Right kidney (tissue), 1 donor: Measurements from ENCODE around the gene PEAK1.

Experiments used
- DNase-seq: peaks from one replicate; pipeline ENCODE4 v3.0.0-alpha.2; 2016

Gene PEAK1

DNA sequence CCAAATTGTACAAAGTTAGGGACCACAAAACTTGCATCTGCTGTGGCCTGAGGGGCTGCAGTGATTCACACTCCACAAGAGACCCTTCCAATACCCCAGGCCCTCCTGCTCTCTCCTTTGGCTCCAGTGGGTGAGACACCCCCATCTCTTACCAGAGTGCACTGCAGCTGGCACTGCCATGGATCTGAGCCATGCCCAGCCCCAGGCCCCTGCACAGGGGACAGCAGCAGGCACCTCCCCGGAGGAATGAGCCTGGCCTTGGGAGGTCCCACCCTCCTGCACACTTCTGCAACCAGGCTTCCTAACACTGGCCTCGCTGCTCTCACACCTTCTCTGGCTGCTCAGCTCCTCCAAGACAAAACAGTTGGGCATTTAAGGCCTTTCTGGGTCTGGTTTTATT, 332.7 kb downstream of the PEAK1 start:
- DNase-seq, result no peak

DNA sequence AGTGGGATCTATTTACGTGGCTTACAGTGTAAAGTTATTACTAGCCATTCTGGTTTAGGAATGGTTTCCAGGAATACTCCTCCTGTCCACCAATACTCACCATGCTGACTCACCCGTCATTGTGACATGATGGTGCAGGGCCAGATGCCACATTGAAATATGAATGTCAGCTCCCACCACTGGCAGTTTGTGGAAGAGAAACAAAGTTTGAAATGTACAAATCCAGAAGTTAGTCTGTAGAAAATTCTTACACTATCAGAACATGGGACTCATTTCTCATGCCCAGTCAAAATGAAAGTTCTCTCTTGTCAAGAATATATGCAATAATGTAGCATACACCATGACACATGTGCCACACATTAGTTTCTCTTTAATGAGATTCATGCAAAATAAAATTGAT, 334.6 kb downstream of the PEAK1 start:
- no peak for DNase-seq

DNA sequence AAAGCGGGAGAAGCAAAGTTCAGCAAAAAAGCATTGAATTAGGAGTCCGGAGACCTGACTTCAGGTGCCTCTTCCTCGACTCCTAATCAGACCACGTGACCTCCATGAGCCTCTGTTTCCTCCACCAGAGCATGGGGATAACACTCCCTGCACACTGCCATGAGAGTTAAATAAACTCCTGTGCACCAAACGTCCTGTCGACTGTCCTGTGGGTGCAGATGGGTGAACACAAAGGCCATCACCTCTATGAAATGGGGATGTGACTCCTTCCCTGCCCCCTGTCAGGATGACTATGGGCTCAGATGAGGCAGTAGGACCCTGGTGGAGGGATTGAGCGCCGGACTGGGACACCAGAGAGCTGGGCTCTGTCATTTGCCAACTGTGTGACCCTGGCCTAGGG, 335.5 kb downstream of the PEAK1 start:
- DNase-seq, result no peak

DNA sequence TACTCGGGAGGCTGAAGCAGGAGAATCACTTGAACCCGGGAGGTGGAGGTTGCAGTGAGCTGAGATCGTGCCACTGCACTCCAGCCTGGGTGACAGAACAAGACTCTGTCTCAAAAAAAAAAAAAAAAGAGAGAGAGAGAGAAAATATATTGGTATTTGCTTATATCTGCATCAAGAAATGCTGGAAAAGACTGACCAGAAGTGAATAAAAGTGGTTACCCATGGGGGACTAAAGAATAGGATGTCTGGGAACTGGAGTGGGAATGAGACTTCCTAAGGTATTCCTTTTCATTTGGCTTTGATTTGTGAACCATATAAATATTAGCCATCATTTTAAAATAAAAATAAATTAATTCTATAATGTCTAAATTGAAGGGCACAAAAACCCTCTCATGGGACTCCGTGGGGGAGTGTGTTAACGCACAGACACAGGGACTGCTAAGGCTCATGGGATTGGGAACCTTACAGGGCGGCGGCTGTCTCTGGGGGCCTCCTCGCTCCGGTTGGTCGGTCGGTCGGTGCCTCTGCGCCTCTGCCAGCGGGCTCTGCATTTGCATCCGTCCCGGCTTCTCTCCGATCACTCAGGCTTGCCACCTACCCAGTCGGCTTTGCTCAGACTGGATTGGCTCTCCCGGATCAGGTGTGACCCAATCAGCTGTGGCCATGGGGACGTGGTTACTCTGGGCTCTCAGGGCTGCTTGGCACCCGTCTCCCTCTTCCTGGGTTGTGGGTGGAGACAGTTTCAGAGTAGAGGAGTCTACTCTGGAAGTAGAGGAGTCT, 336.3 kb downstream of the PEAK1 start:
- DNase-seq, result peak; percentile 43

DNA sequence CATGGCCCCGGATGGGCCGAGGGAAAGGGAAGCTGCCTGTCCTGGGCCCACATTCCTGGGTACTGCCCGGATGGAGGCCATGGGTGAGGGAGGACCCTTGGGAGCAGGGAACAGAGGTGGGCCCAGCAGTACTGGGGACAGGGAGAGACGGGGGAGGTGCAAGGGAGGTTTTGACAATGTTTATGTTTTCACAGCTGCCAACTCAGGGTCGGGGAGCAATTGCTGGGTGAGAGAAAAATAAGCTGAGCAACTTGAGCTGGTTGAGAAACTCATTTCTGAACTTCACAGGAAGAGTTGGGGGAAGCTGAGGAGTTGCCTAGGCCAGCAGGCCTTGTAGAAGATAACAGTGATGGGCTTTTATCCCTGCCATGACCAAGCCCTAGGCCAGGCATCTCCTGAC, 337.9 kb downstream of the PEAK1 start:
- peak; percentile 39 for DNase-seq

DNA sequence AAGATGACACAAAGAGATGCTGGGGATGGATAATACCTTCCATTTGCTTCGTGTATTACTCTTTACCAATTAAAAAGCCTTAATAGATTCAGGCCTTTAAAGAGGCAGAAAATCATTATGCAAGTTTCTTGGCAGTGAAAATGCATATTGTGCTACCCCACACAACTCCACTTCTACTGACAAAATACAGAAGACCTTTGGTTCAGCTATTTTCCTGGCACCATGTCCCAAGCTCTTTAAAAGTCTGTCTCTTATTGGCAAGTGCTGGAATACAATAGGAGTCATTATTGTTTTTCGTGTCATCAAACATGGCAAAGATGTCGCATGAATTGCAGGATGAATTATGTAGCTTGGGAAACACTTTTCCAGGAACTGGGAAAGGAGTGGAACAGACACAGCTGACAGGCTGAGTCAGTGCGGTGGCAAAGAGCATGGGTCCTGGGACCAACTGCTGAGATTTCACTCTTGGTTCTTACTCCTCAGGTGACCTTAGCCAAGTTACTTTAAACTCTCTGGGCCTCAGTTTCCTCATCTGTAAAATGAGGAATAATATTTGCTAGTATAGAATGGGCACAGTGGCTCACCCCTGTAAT, 343.5 kb downstream of the PEAK1 start:
- DNase-seq, result no peak

DNA sequence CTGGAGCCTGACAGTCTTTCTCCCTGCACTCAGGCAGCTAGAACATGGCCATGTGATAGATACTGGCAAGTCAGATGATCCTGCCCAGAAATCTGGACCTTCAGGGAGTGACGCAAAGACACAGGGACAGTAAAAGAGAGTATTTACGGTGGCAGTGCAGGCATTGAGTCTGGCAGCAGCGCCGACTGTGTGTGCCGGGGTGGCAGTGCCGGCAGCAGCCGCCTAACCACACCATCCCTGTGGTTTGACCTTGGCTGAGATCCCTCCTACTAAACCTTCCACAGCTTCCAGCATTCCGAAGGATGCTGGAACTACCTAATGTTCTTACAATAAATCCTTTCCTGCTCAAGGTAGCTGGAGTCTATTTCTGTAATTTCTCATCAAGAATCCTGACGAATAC, 344.4 kb downstream of the PEAK1 start:
- DNase-seq, result no peak

DNA sequence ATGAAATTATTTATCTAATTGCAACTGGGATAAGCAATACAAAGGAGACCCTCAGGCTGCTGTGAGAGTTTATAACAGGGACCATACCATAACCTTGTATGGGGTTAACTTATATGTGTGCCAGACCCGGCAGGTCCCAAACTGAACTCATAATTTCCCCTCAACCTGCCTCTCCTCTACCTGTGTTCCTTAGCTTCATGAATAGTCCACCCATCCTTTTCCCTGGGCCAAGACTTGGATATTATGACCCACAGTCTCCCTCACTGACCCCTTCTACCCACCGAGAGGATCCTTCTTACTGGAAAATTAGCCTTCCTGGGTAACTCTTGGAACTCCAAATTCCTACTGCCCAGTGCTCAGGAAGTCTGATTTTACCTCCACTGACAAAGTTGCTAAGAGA, 345.6 kb downstream of the PEAK1 start:
- DNase-seq, result no peak

DNA sequence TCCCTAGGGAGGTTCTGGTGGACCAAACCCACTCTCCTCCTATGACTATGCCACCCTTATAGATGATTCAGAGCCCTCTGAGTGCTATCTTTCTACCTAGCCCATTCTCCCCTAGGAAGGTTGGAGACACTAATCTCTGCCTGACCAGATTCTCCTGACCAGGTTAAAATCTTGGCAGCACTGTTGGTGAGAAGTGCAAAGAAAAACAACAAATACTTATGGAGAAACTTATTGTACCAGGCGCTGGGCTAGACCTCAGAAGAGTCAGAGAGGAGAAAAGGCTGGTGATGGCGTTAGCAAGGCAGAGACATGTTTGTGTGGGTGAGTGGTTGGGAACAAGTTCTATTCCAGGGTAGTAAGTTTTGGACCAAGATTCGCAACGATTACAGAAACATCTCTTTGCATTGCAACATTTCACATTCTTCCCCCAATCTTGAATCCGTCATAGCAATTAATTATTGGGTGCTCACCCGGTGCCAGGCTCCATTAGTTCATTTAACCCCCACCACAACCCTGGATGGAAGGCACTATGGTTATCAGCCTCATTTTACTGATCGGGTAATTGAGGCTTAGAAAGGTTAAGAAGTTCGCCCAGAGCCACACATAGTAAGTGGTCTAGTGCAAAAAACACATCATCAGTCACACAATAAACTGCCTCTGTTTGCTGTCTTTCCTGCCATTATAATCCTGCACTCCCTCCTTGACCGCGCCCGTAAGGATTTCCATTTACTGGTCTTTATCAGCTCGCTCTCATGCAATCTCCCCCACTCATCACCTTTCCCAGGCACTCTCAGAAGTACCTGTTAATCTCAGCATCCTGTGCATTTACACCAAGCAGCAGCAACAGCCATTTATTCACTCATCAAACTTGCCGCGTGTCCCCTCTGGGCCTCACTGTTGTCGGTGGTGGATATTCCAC, 348.3 kb downstream of the PEAK1 start:
- no peak for DNase-seq

DNA sequence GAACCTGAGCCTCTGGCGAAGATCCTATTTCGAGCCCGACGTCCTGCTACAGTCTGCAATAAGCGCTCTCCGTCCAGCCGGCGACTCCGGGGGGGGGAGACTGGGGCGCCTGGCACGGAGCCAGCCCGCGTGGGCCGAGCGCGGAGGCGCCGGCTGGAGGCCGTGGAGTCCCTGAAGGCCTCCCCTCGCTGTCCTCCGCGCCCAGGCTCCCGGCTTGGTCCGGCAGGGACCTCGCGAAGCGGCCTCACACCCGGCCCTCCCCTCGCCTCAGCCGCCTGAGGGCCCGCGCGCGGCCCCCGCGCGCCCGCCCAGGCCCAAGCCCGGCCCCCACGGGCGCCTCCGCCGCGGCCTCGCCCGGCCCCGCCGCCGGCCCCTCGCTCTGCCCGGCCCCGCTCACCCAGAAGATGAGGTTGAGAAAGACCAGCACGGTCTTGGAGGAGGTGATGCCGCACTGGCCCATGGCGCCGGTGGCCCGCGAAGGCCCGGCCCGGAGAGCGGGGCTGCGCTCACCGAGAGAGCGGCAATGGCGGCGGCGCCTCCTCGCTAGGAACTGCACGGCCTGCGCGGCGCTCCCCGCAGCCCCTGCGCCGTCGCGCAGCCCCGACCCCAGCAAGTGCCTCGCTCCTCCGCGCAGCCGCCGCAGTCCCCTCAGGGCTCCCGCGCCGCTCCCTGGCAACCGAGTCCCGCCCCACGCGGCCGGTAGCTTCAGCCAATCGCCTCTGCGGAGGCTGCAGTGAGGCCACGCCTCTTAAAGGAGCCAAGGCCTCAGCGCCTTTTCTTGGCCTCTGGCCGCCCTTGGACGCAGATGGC, 349.2 kb downstream of the PEAK1 start, which contains the start of gene TSPAN3:
Gene TSPAN3 (minus strand): TSS at position 615 of the 810 bp plus-strand sequence. CDS start 155 bp downstream, at position 460.
- peak; percentile 94 for DNase-seq

DNA sequence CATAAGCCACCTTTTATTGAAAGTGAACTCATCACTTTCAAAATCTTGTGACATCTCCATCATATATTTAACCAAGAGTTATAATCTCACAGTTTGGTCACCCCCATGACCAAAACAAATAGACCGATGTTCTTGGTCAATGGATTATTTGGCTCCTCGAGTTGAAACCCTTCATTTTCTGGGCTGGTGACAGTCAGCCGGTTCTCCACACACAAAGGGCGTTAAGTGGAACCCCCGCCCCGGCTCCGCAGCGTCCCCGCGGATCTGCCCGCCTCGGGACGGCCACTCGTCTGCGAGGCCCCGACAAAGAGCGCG, 349.8 kb downstream of the PEAK1 start:
- no peak for DNase-seq

DNA sequence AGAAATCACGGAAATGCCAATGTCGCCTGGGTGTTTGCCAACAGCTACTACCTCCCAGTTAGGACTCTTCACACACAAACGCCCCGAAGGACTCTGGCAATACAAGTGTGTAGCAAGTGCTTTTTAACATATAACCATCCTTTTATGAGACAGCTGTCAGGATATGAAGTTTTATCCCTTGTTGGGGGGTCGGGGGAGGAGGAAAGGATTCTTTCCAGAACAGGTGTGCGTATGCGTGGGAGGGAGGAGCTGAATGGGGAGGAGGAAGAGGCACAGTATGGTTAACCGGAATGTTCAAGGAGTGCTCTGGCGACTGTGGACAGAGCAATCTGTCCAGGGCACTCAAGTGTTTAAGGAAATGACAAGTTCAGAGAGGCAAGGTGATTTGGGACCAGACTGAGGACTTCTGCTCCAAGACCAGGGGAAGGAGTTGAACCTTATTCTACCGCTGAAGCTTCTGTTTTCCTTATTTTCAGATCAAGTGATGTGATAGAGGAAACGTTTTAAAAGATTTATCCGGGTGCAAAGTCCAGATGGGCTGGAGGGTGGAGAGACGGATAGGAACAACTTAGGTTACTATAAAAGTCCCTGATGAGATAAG, 350.3 kb downstream of the PEAK1 start:
- DNase-seq, result peak; percentile 44

DNA sequence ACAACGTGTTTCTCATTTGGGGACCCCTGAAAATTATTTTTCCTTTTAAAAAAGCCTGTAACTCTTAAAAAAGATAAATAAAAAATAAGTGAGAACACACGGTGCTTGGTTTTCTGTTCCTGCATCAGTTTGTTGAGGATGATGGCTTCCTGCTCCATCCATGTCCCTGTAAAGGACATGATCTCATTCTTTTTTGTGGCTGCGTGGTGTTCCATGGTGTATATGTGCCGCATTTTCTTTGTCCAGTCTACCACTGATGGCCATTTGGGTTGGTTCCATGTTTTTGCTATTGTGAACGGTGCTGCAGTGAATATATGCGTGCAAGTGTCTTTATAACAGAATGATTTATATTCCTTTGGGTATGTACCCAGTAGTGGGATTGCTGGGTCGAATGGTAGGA, 351.3 kb downstream of the PEAK1 start:
- no peak for DNase-seq

DNA sequence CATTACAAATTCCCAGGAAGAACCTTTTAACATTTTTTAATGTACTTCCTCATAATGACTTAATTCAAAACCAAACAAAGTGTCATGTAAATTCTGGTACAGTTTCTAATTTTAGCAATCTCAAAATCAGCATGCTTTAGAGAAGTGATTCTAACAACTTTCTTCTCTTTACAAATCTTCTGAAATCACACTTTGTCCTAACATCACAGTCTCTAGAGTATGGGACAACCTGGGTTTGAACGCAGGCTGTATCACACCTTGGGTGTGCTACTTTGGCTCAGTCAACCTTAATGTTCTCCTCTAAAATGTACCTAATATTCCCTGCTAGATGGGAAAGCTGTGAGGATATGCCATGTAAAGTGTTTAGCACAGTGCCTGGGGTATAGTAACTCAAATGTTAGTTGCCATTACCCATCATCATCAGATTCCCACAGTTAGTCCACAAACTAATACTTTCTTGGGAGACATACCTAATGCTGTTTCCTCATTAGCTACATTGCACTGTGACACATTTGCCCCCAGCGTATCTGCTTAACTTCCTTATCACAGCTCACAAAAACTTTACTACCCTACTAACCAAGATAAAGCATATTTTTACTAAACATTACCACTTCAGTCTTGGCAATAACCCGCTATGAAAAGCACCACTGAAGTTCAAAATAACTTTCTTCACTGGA, 352.1 kb downstream of the PEAK1 start:
- DNase-seq, result no peak

DNA sequence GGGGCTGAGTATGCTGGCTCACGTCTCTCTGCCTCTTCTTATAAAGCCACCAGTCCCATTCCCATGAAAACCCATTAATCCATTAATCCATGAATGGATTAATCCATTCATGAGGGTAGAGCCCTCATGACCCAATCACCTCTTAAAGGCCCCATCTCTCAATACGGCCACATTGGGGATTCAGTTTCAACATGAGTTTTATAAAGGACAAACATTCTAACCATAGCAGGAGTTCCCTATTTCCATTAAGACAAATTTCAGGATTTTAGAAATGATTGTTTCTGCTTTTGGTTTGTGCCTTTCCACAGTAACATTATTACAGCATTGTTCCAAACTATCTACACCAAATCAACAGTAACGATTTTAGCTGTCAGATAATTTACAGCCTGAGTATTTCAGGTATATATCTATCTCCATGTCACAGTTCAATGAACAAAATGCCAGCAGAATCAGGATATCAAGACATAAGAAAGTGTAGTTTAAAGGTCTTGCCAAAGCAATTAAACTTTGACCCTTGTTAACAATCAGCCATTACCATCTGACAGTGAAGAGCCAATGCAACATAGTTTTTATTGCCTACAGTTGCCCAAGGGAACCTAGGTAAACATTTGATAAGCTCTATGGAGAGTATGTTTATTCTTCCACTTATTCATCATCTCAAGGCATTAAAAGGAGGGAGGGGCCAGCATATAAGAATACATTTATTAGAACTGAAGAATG, 352.8 kb downstream of the PEAK1 start:
- no peak for DNase-seq

DNA sequence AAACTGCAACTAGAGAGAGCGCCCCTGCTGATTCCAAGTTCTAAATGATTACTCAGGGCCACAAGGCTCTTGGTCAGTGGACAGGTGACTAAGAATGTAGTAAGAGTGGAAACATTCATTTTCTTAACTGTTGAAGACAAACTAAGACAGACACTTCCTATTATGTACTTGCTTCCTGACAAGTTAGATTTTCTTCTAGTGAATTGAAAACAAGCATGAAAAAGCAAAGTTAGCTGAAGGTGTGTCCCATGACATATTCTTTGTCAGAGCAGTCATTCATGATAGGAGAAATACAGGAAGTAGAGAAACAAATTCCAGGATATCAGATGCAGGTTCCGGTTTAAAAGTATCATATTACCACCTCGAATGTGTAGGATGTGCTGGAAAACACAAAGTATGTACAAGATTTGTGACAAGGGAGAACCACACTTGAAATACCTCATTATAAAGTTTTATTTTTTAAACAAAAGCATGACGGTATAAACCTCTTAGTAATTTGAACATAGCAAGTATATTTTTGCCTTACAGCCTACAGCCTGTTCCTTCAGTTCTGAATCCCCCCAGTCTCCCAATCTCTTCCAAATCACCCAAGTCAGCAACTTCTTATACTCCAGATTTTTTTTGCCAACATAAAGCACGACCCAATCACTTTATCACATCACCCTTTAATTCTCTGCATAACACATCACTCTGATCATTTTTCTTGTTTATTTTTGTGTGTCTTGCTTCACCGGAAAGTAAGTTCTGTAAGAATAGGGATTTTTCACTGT, 355.2 kb downstream of the PEAK1 start:
- DNase-seq, result no peak

DNA sequence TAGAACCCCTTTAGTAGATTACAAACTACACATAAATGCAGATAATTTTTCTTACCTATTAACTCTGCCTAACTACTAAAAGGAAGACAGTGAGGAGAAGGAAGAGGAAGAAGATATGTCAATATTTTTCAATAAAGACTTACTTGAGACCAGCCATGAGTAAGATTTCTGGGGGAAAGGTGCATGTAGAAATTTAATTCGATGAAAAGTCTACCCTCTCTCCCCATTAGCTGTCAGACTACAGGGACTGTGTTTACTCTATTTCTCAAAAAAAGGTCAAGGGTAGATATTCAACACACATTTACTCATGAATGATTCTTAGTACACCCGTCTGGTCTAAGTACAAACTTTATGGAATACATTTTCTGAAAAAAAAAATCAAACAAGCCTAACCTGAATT, 355.8 kb downstream of the PEAK1 start:
- no peak for DNase-seq

DNA sequence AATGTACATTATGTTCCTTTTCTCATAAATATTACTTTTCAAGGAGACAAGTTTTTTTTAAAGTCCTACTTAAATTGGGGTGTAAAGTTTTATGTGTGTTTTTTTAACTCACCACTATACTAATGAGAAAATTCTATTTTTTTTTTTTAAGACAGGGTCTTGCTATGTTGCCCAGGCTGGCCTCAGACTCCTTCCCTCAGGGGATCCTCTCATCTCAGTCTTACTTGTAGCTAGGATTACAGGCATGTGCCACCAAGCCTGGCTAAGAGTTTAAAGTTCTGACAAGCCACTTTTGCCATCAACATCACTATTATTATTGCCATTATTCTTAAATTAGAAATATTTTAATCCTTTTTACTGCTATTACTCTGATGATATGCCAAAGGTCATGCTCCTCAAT, 356.7 kb downstream of the PEAK1 start:
- no peak for DNase-seq

DNA sequence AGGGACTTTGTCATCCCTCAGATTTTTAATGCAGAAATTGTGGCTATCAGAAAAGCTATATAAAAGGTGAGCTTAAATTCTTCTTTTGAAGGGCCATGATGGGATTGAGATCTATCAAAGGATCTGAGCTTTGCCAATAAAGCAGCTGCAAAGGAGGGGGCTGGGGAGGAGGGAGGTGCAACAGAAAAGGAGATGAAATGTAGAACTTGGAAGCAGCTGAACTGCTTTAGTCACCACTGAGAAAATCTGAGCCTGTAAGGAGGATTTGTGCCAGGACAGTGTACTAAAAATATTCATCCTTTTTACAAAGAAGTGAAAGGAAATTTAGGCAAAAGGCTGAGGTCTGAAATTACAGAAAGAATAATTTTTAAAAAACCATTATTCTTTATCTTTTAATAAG, 359.4 kb downstream of the PEAK1 start:
- DNase-seq, result no peak

DNA sequence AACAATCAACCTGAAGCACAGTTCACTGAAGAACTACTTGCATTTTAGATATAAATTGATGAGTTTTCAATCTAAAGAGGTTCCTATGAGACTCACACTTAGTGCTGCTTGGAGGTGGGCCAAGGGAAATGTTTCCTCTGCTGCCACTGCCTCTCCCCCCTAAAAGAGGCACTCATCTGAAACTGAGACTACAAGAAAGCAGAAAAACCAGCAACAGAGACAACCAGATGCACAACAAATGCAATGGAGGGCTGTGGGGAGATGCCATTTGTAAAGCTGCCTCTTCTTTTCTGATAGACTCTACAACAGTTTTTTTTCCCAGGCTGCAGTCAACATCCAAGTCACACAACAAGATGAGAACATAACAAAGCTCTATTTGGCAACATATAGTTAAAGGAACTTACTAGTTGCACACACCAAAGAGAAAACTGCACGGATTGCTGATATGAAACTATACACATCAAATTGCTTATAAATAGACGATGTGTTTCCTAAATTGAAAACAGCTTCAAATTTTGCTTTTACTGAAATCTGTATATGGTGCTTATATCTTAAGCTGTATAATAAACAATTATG, 360.0 kb downstream of the PEAK1 start:
- no peak for DNase-seq
